Measurements from ENCODE around the gene NXPH4. TPM values are rescaled to one million over a fixed set of nuclear protein-coding genes. Genes with fewer than 3 reads are reported as not detected.

NXPH4 gene
- polyA plus RNA-seq, 1 donor from 2014 or later = 0.53 TPM

GRCh38 chr12:57209916-57210315 is 6.7 kb upstream of the NXPH4 start:
- no peak overlapping the region for H3K9ac ChIP-seq (ENCODE audit: low read length)
- H2AFZ ChIP-seq (ENCODE audit: low read depth, low read length) = no peak overlapping the region
- H3K27ac ChIP-seq (ENCODE audit: low read length) = no peak overlapping the region
- peaks cover 6% of the 10 kb centered on the region for H3K36me3 ChIP-seq (ENCODE audit: insufficient read depth, low read length)
- H3K9me3 ChIP-seq (ENCODE audit: low read length) = no peaks in the 10 kb centered on the region
- H3K4me3 ChIP-seq (ENCODE audit: low read length) = no peak overlapping the region
- no peak overlapping the region for H3K4me2 ChIP-seq (ENCODE audit: low read length)
- no peaks in the 10 kb centered on the region for H3K9me2 ChIP-seq (ENCODE audit: insufficient read depth, low read length)
- no peaks in the 10 kb centered on the region for H4K20me1 ChIP-seq (ENCODE audit: insufficient read depth)
- TF ChIP-seq RAD21 (conservative IDR thresholded peaks at IDR 0.05) (no peak), REST (IDR thresholded peaks at IDR 0.05; ENCODE audit: borderline replicate concordance) (no peak), POLR2AphosphoS5 (IDR thresholded peaks at IDR 0.05) (no peak), EZH2 (IDR thresholded peaks at IDR 0.05; ENCODE audit: borderline replicate concordance, insufficient read depth, low read length, poor library complexity, severe bottlenecking) (no peak), SMC3 (conservative IDR thresholded peaks at IDR 0.05; ENCODE audit: poor library complexity) (no peak), CTCF (IDR thresholded peaks at IDR 0.05; ENCODE audit: poor library complexity, severe bottlenecking) (no peak), EP300 (conservative IDR thresholded peaks at IDR 0.05; ENCODE audit: poor library complexity, severe bottlenecking) (no peak), MXI1 (conservative IDR thresholded peaks at IDR 0.05; ENCODE audit: poor library complexity, severe bottlenecking) (no peak), TAF1 (IDR thresholded peaks at IDR 0.05; ENCODE audit: low read depth) (no peak)
- no peaks in the 10 kb centered on the region for H3K79me2 ChIP-seq (replicated peaks; ENCODE audit: insufficient read depth, low read length)
- H3K27me3 ChIP-seq (ENCODE audit: insufficient read depth, low read depth, low read length) = peaks cover 10% of the 10 kb centered on the region
- no peaks in the 10 kb centered on the region for H3F3A ChIP-seq (ENCODE audit: insufficient read depth, low read length, poor library complexity, severe bottlenecking)

GRCh38 chr12:57210461-57210860 is 6.1 kb upstream of the NXPH4 start:
- Histone ChIP-seq H3K9me2 (ENCODE audit: insufficient read depth, low read length) (no peaks in the 10 kb centered on the region), H3K4me3 (ENCODE audit: low read length) (no peak overlapping the region), H3K9me3 (ENCODE audit: low read length) (no peaks in the 10 kb centered on the region), H2AFZ (ENCODE audit: low read depth, low read length) (no peak overlapping the region), H3F3A (ENCODE audit: insufficient read depth, low read length, poor library complexity, severe bottlenecking) (no peaks in the 10 kb centered on the region), H3K79me2 (replicated peaks; ENCODE audit: insufficient read depth, low read length) (no peaks in the 10 kb centered on the region), H3K27ac (ENCODE audit: low read length) (no peak overlapping the region), H4K20me1 (ENCODE audit: insufficient read depth) (no peaks in the 10 kb centered on the region), H3K9ac (ENCODE audit: low read length) (no peak overlapping the region), H3K36me3 (ENCODE audit: insufficient read depth, low read length) (peaks cover 6% of the 10 kb centered on the region), H3K27me3 (ENCODE audit: insufficient read depth, low read depth, low read length) (peaks cover 15% of the 10 kb centered on the region), H3K4me2 (ENCODE audit: low read length) (no peak overlapping the region)
- no peak for TF ChIP-seq EP300 (conservative IDR thresholded peaks at IDR 0.05; ENCODE audit: poor library complexity, severe bottlenecking)
- TF ChIP-seq EZH2 (IDR thresholded peaks at IDR 0.05; ENCODE audit: borderline replicate concordance, insufficient read depth, low read length, poor library complexity, severe bottlenecking) = no peak
- no peak for TF ChIP-seq RAD21 (conservative IDR thresholded peaks at IDR 0.05)

All from neural cell (in vitro differentiated cells).